HepG2 (cell line): ENCODE data around the gene CDO1. TPM values are rescaled to one million over a fixed set of nuclear protein-coding genes. Genes with fewer than 3 reads are reported as not detected.

ENCODE experiments used
- E2F5 ChIP-seq: sonication (generic); formaldehyde crosslinking; conservative IDR thresholded peaks from 2 replicates; pipeline ENCODE4 v1.4.0; 2020; ENCODE audit warnings: missing genetic modification reagents
- ETV6 ChIP-seq: sonication (generic); formaldehyde crosslinking; conservative IDR thresholded peaks from 2 replicates; pipeline ENCODE4 v1.4.0; 2020; ENCODE audit warnings: missing genetic modification reagents
- FOXO4 ChIP-seq: sonication (generic); formaldehyde crosslinking; conservative IDR thresholded peaks from 2 replicates; pipeline ENCODE4 v1.8.1; 2023; ENCODE audit warnings: missing genetic modification reagents
- LCORL ChIP-seq, 2 experiments: fragments of 450-650 bp in 1 of 2; sonication (generic) in 1 of 2; formaldehyde crosslinking in 1 of 2; IDR thresholded peaks; 2 replicates each; pipeline versions ENCODE4 v1.5.0 to v1.6.1; 2017 to 2020; ENCODE audit warnings: antibody characterized with exemption in 1 of 2, missing genetic modification reagents in 1 of 2
- MATR3 ChIP-seq: sonication (generic); formaldehyde crosslinking; IDR thresholded peaks from 2 replicates; pipeline ENCODE4 v1.4.0; 2020; ENCODE audit warnings: missing genetic modification reagents
- NCOA1 ChIP-seq: sonication (generic); formaldehyde crosslinking; IDR thresholded peaks from 2 replicates; pipeline ENCODE4 v1.9.0; 2021; ENCODE audit warnings: missing genetic modification reagents
- PRDM10 ChIP-seq: sonication (generic); formaldehyde crosslinking; IDR thresholded peaks from 2 replicates; pipeline ENCODE4 v1.4.0; 2020; ENCODE audit warnings: low read depth, missing genetic modification reagents
- PRDM4 ChIP-seq: sonication (generic); formaldehyde crosslinking; IDR thresholded peaks from 2 replicates; pipeline ENCODE4 v1.9.0; 2021; ENCODE audit warnings: missing genetic modification reagents, borderline replicate concordance
- ZBTB25 ChIP-seq: IDR thresholded peaks from 2 replicates; pipeline ENCODE4 v1.6.1; 2018; ENCODE audit warnings: missing genetic modification reagents
- ZBTB38 ChIP-seq: sonication (generic); formaldehyde crosslinking; IDR thresholded peaks from 2 replicates; pipeline ENCODE4 v1.5.1; 2020; ENCODE audit warnings: mild to moderate bottlenecking, missing genetic modification reagents
- ZFY ChIP-seq: sonication (generic); formaldehyde crosslinking; IDR thresholded peaks from 2 replicates; pipeline ENCODE4 v1.4.0; 2020; ENCODE audit warnings: missing genetic modification reagents
- ZNF20 ChIP-seq: sonication (generic); formaldehyde crosslinking; IDR thresholded peaks from 2 replicates; pipeline ENCODE4 v1.4.0; 2020; ENCODE audit warnings: mild to moderate bottlenecking, moderate library complexity, missing genetic modification reagents
- ZNF724P ChIP-seq: sonication (generic); formaldehyde crosslinking; IDR thresholded peaks from 2 replicates; pipeline ENCODE4 v1.8.0; 2022; ENCODE audit warnings: missing genetic modification reagents, borderline replicate concordance
- ZNF83 ChIP-seq: sonication (generic); formaldehyde crosslinking; IDR thresholded peaks from 2 replicates; pipeline ENCODE4 v1.4.0; 2020; ENCODE audit warnings: missing genetic modification reagents, mild to moderate bottlenecking, borderline replicate concordance
- ZUFSP ChIP-seq: sonication (generic); formaldehyde crosslinking; IDR thresholded peaks from 2 replicates; pipeline ENCODE4 v1.9.0; 2021; ENCODE audit warnings: missing genetic modification reagents, mild to moderate bottlenecking, borderline replicate concordance
- polyA plus RNA-seq, 8 experiments: library from polyadenylated mRNA; depleted of rRNA in 3 of 8; stranded (reverse) in 7 of 8; unstranded in 1 of 8; fragments of >200 nt; fragmentation: Illumina TruSeq in 4 of 8; extraction: Trizol in 4 of 8; gene quantifications; 2 replicates each; pipeline versions ENCODE4 v1.2.1 to v1.2.3, GENCODE V29; 2011 to 2016; ENCODE audit warnings: low read depth in 4 of 8, missing spikeins in 1 of 8, mixed read lengths in 1 of 8; ENCODE audit not compliant: insufficient read depth in 1 of 8
- total RNA-seq, 5 experiments: library from RNA; depleted of rRNA; stranded (reverse); fragments of >200 nt; fragmentation: Illumina TruSeq; extraction: Trizol; gene quantifications; 2 replicates each; pipeline ENCODE4 v1.2.3, GENCODE V29; 2016; ENCODE audit warnings: low read depth in 1 of 5

CDO1 gene
- total and polyA plus RNA-seq, 2 of the 13 experiments (the other 11 are each of a cell fraction or from before 2014, with no cell fraction given), result 3.2 to 4.4 TPM

- no peak for TF ChIP-seq ZUFSP (CRISPR knock-in tag)
- no peak for TF ChIP-seq ZNF83
- TF ChIP-seq ZFY (CRISPR knock-in tag), result peak; percentile 14; the same call in 1 of the 2 replicates
- no peak for TF ChIP-seq ZBTB25 (CRISPR knock-in tag)
- no peak for TF ChIP-seq E2F5
- no peak for TF ChIP-seq ETV6 (CRISPR knock-in tag)
- no peak for TF ChIP-seq NCOA1 (CRISPR knock-in tag)
- TF ChIP-seq ZBTB38 (CRISPR knock-in tag), result no peak
- TF ChIP-seq ZNF724P (CRISPR knock-in tag), result 0 out of 2 replicates have a peak, but pooled peaks have one; percentile 22
- peak; percentile 97 for TF ChIP-seq PRDM10 (CRISPR knock-in tag)
- 0 out of 2 replicates have a peak, but pooled peaks have one; percentile 51 for TF ChIP-seq FOXO4
- TF ChIP-seq PRDM4 (CRISPR knock-in tag), result no peak
- TF ChIP-seq ZNF20 (CRISPR knock-in tag), result no peak
- no peak for TF ChIP-seq LCORL (IDR thresholded peaks at IDR 0.05)
- TF ChIP-seq LCORL (CRISPR knock-in tag; IDR thresholded peaks at IDR 0.05), result no peak
- TF ChIP-seq MATR3 (CRISPR knock-in tag), result no peak
Measured at GRCh38 chr5:115816226-115817081, at the start of gene CDO1 (continued).
